ENCODE measurements around the gene SMIM43. TPM values are rescaled to one million over a fixed set of nuclear protein-coding genes. Genes with fewer than 3 reads are reported as not detected.

SMIM43 gene
- 0.94 TPM for total RNA-seq

GRCh38 chr4:121764702-121765367 lies at the start of gene SMIM43:
SMIM43 (minus strand) TSS chr4:121765164; CDS start chr4:121765105, 59 bp downstream.

DNA sequence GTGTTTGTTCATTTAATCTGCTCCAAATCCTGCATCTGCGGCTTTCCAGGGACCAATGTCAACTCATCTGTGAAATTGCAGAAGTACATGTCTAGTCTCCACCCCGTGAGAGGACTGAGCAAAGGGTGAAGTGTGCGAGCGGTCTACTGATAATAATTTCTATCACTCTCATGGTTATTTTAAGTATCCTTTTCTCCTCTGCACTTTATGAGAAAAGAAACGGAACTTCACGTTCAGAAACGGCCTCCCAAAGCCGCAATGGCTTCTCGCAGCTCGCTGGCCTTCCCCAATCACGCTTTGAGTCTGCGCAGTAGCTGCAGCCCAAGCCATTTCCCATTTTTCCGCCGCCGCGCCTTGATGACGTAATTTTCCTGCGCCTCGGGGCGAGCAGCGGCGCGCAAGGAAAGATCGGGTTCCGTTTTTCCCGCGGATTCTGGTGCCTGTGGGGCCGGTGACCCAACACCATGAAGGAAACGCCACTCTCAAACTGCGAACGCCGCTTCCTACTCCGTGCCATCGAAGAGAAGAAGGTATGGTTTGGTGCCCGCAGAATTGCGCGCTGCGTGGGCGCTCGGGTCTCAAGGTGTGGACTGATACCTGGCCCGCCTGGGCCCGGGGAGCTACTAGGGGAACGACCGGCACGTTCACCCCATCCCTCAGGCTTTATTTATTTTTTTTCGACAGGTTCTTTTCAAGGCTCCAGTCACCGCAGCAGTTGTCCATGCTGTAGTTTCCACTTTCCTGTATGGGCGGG lies 36.2 kb upstream of the SMIM43 start, which contains the start of gene EXOSC9:
EXOSC9 (plus strand) TSS at position 363 of the 754 bp plus-strand sequence; CDS start at position 465, 102 bp downstream.

Other genes starting within 250 kb of the SMIM43 start
- gene ANXA5, start 68.2 kb downstream of the SMIM43 start, total RNA-seq, result 28.5 TPM
- 27.9 TPM for gene EXOSC9, start 36.2 kb upstream of the SMIM43 start, total RNA-seq
- 10.3 TPM for gene CCNA2, start 58.7 kb upstream of the SMIM43 start, total RNA-seq
- 51.0 TPM for gene BBS7, start 105.3 kb upstream of the SMIM43 start, total RNA-seq
- gene TRPC3, start 186.9 kb upstream of the SMIM43 start, total RNA-seq, result 15.3 TPM

Data from parietal lobe (tissue), 1 donor.